GM12891 (cell line): Measurements from ENCODE around the gene CMKLR1.

Source experiments
- POLR2A ChIP-seq: IDR thresholded peaks from 2 replicates; pipeline ENCODE4 v1.6.1; 2011; ENCODE audit warnings: low read depth, low read length, control low read depth
- POLR2AphosphoS5 ChIP-seq: IDR thresholded peaks from 2 replicates; pipeline ENCODE4 v1.6.1; 2011; ENCODE audit warnings: low read depth, low read length, control low read depth
- POU2F2 ChIP-seq: IDR thresholded peaks from 2 replicates; pipeline ENCODE4 v1.6.1; 2011; ENCODE audit warnings: low read depth, mild to moderate bottlenecking, control low read depth, low read length, moderate library complexity

DNA sequence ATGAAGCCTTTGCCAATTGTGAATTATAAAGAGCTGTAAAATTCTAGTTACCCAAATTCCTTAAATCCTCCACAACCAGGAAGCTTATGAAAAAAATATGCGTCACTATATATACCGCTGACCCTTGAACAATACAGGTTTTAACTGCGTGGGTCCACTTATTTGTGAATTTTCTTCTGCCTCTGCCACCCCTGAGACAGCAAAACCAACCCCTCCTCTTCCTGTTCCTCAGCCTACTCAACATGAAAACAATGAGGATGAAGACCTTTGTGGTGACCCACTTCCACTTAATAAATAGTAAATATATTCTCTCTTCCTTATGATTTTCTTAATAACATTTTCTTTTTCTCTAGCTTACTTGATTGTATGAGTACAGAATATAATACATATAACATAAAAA, 42.2 kb downstream of the CMKLR1 start:
- no peak for TF ChIP-seq POLR2AphosphoS5
- no peak for TF ChIP-seq POU2F2
- no peak for TF ChIP-seq POLR2A
